GM15510 (cell line): ENCODE data around the gene STIP1.

ENCODE experiments used
- POLR2A ChIP-seq: IDR thresholded peaks from 3 replicates; pipeline ENCODE4 v1.6.1; 2011; ENCODE audit warnings: borderline replicate concordance; ENCODE audit not compliant: insufficient read length; ENCODE audit errors: extremely low read depth

The STIP1 gene

GRCh38 chr11:64223001-64223651 lies 37.2 kb downstream of the STIP1 start:
- no peak for TF ChIP-seq POLR2A

- TF ChIP-seq POLR2A: peak; percentile 51
Observed at GRCh38 chr11:64224151-64224890, 38.4 kb downstream of the STIP1 start.

DNA sequence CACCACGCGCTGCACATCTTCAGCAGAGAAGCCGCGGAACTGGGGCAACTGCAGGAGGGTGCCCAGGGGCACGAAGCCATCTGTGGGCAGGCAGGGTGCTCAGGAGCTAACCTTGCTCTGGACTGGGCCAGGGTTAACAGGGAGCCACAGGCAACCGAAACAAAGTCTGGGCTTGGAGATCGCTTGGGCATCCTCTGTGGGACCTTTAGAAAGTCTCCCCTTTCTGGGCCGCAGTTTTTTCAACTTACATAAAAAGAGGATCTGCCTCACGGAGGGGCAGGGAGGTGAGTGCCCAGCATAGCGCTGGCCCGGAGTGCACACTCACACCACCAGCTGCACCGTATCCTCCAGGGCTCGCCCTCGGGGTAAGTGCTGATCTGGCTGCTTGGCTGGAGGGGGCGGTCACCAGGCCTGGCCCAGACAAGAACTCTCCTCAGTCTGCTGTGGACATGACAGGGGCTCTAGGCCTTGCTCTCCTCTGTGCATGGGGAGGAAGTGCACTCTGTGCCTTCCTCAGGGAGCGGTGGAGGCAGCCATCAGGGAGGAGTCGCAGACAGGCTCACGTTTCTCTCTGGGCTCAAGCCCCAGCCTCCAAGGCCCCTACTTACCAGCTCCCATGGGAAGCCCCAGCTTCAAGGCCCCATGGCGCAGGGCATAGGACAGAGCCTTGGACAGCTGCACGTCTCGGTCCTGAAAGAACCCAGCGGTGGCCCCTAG lies 39.1 kb downstream of the STIP1 start:
- TF ChIP-seq POLR2A: no peak

DNA sequence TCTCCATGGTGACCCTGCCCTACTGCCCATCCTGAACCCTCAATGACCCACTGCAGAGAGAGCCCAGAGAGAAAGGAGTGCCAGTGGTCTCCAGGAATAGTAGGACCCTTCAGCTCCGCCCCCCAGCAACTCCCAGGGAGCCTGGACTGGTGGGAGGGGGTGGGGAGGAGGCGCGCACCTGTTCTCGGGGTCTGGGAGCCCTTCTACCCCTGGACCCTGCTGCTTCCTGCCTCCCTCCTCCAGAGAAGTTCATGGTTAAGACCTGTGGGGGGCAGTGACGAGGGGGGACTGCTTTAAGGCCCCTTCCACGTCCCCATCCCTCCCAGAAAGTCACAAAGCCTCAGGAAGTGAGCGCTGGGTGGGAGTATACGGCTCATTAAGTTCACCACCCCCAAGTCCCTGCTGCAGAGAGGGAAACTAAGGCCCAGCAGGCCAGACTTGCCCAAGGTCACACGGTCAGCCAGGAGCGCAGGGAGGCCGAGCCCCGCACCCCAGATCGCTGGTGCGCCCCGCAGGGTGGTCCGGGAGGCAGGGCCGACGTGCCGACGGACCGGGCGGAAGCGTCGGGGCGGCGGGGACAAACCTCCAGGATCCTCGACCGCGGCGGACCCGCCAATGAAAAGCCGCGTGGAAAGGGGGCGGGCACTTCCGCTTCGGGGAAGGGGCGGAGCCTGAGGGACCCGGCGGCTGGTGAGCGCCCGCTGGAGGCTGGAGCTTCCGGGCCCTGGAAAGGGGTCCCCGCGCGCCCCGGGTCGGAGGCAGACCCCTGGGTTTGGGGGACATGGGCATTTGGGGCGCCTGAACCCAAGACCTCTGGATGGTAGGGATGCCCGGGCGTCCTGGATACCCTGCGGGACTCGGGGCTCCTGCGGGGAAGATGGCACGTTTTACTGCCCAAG lies 39.9 kb downstream of the STIP1 start, which contains the start of the genes NUDT22 and TRPT1:
TSS of gene NUDT22 (plus strand) at position 667 of the 899 bp plus-strand sequence. CDS start 379 bp downstream, outside the sequence.
TSS of gene TRPT1 (minus strand) at position 579 of the 899 bp plus-strand sequence. CDS start at position 253, 326 bp downstream.
- TF ChIP-seq POLR2A: peak; percentile 78

DNA sequence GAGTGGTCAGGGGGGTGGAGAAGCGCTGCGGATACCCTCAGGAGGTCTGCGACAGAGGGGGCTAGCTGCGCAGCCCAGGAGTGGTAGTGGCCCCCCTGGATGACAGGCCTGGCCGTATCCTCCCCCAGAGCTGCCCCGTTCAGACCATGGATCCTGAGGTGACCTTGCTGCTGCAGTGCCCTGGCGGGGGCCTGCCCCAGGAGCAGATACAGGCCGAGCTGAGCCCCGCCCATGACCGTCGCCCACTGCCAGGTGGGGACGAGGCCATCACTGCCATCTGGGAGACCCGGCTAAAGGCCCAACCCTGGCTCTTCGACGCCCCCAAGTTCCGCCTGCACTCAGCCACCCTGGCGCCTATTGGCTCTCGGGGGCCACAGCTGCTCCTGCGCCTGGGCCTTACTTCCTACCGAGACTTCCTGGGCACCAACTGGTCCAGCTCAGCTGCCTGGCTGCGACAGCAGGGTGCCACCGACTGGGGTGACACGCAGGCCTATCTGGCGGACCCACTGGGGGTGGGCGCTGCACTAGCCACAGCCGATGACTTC lies 40.6 kb downstream of the STIP1 start:
- TF ChIP-seq POLR2A: peak; percentile 49

GRCh38 chr11:64227405-64227956 lies 41.5 kb downstream of the STIP1 start:
- no peak for TF ChIP-seq POLR2A

- no peak for TF ChIP-seq POLR2A
Observed at GRCh38 chr11:64229090-64229743, 43.2 kb downstream of the STIP1 start.

DNA sequence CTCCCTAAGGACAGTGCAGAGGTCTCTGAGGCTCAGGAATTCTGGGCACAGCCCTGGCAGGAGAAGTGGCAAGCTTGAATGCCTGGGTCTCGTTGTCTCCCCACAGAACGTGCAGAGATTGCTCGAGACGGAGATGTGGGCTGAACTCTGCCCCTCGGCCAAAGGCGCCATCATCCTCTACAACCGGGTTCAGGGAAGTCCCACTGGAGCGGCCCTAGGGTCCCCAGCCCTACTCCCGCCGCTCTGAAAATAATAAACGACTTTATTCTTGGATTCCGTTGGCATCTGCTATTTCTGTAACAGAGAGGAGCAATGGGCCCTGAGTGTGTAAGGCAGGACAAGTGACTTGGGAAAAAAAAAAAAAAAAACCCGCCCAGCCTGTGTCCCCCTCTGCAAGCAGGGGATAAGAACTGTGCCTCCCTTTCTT lies 43.8 kb downstream of the STIP1 start:
- TF ChIP-seq POLR2A: no peak

GRCh38 chr11:64230171-64230984 lies 44.4 kb downstream of the STIP1 start, which contains the start of gene DNAJC4:
TSS of gene DNAJC4 (plus strand) at chr11:64230548. CDS start at chr11:64230855, 307 bp downstream.
- TF ChIP-seq POLR2A: peak; percentile 66

DNA sequence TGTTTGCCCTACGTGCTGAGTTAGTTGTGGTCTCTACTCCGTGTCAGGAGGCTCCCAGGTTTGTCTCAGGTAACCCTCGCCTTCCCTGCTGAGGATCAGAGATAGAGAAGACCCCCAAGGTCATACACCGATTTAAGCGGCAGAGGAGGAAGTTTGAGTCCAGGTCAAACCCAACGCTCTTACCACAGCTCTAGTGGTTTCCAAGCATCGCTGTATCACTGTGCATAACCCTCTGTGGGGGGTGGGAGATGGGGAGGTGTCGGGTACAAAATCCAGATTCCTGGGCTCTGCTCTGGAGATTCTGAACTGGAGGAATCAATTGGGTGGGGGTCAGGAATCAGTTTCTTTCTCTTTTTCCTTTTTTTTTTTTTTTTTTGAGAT lies 45.0 kb downstream of the STIP1 start:
- TF ChIP-seq POLR2A: no peak

DNA sequence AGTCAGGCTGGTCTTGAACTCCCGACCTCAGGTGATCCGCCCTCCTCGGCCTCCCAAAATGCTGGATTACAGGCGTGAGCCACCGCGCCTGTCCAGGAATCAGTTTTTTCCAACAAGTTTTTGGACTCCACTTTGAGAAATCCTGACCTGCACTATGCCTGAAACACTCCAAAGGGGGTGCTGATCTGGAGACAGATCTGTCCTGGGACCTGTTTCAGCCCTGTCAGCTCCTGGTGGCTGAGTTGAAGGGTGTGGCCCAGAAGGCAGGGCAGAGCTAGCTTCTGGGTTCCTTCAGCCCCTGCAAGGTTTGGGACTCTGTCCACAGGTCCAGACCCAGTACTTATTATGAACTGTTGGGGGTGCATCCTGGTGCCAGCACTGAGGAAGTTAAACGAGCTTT lies 45.6 kb downstream of the STIP1 start:
- TF ChIP-seq POLR2A: no peak
